ENCODE data around the gene ATG7. TPM values are rescaled to one million over a fixed set of nuclear protein-coding genes. Genes with fewer than 3 reads are reported as not detected.

ATG7 gene
- total and polyA plus RNA-seq, 10 of the 15 experiments (the other 5 are each of a cell fraction or from before 2014, with no cell fraction given) = 13.5 to 49.5 (median 26.4) TPM

GRCh38 chr3:11273891-11274291 lies 1.7 kb downstream of the ATG7 start:
- Histone ChIP-seq H2AFZ (ENCODE audit: control insufficient read depth, low read depth, low read length) (no peak overlapping the region), H3K4me3 (peak overlapping the region; percentile 22; the same call in 1 of the 2 replicates), H4K20me1 (ENCODE audit: control insufficient read depth, insufficient read depth) (no peaks in the 10 kb centered on the region), H3K4me2 (ENCODE audit: control insufficient read depth, insufficient read depth) (peak overlapping the region; percentile 93), H3K9me3 (replicated peaks; ENCODE audit: control insufficient read depth, insufficient read depth, low read length) (peaks cover 2% of the 10 kb centered on the region; the same call in 1 of the 3 replicates), H3K4me1 (ENCODE audit: control insufficient read depth, insufficient read depth, low read length) (peaks cover 7% of the 10 kb centered on the region), H3K27me3 (replicated peaks in 1 of 2; ENCODE audit: control insufficient read depth in 2 of 2, insufficient read depth in 2 of 2, low read length in 1 of 2) (no peaks in the 10 kb centered on the region), H3K36me3 (ENCODE audit: control insufficient read depth in 2 of 2, insufficient read depth in 2 of 2, low read length in 1 of 2) (peaks cover 0 to 2% of the 10 kb centered on the region in 2 experiments; a peak in 1 of 4 replicates), H3K9ac (ENCODE audit: control insufficient read depth, insufficient read depth, low read length) (no peak overlapping the region; the same call in 1 of the 2 replicates), H3K27ac (ENCODE audit: control insufficient read depth, insufficient read depth) (no peak overlapping the region; the same call in 1 of the 2 replicates), H3K79me2 (ENCODE audit: control insufficient read depth, insufficient read depth, low read length) (peaks cover 31% of the 10 kb centered on the region)
- ChIA-PET POLR2A (interaction anchor here (0.6 to 2.2 kb wide), 4 partner anchors 16 to 49 kb away, joined by 4 to 11 read pairs (median 6); no protein-coding TSS in a partner anchor), SMC1A (ENCODE audit: uncharacterized antibody, unreplicated experiment) (interaction anchor here (0.6 to 3.7 kb wide), 7 partner anchors 9 to 528 kb away, joined by 3 to 73 read pairs (median 7); no protein-coding TSS in a partner anchor), CTCF (interaction anchor here (0.9 to 3.4 kb wide), 4 partner anchors 8 to 370 kb away, joined by 3 to 32 read pairs (median 6); partner anchors contain the start of gene VGLL4), RAD21 (ENCODE audit: unreplicated experiment) (interaction anchor here (1.0 to 3.7 kb wide), 2 partner anchors 14 to 60 kb away, joined by 3 to 38 read pairs; no protein-coding TSS in a partner anchor)
- no peak for DNase-seq (ENCODE audit: low read depth, low spot score)
- WGBS (ENCODE audit: insufficient coverage, insufficient replicate concordance, low lambda C conversion rate, missing lambda C conversion rate) = 57% methylated on average over 5 of the region's 5 CpGs
- intact Hi-C loops (cut with micrococcal nuclease; ENCODE audit: unreplicated experiment) = no loop called here
- FAIRE-seq = no peak
- no peak for ATAC-seq
- in situ Hi-C loops (cut with MboI) = no loop called here
- TF ChIP-seq PML (IDR thresholded peaks at IDR 0.05; ENCODE audit: low read length) (no peak), IRF3 (IDR thresholded peaks at IDR 0.05) (no peak), LARP7 (IDR thresholded peaks at IDR 0.05) (no peak), CTCF (IDR thresholded peaks at IDR 0.05 in 2 of 3, conservative IDR thresholded peaks at IDR 0.05 in 1 of 3; ENCODE audit: control insufficient read depth in 2 of 3, extremely low read depth in 1 of 3, insufficient read depth in 1 of 3, low read depth in 3 of 3, low read length in 3 of 3) (no peak), BMI1 (IDR thresholded peaks at IDR 0.05; ENCODE audit: borderline replicate concordance) (no peak), SIN3A (IDR thresholded peaks at IDR 0.05; ENCODE audit: low read depth, low read length) (no peak), RB1 (IDR thresholded peaks at IDR 0.05; ENCODE audit: borderline replicate concordance) (no peak), ELK1 (IDR thresholded peaks at IDR 0.05; ENCODE audit: low read depth, low read length) (no peak), POLR2AphosphoS2 (IDR thresholded peaks at IDR 0.05; ENCODE audit: low read depth, low read length) (no peak), HDAC2 (IDR thresholded peaks at IDR 0.05) (no peak)
- BruUV-seq (replicated peaks) = no TSS peak
